Ishikawa (cell line): ENCODE measurements around the gene SELENOI.

Source experiments
- EP300 ChIP-seq: IDR thresholded peaks from 2 replicates; pipeline ENCODE4 v1.6.1; 2012; ENCODE audit warnings: borderline replicate concordance
- FOXM1 ChIP-seq: IDR thresholded peaks from 2 replicates; pipeline ENCODE4 v1.6.1; 2012; ENCODE audit warnings: low read depth, borderline replicate concordance
- TAF1 ChIP-seq: IDR thresholded peaks from 2 replicates; pipeline ENCODE4 v1.6.1; 2012; ENCODE audit warnings: low read depth, mild to moderate bottlenecking
- TF ChIP-seq, protein P1 (sequence below): IDR thresholded peaks from 2 replicates; pipeline ENCODE4 v1.6.1; 2012; ENCODE audit warnings: low read depth, mild to moderate bottlenecking

DNA sequence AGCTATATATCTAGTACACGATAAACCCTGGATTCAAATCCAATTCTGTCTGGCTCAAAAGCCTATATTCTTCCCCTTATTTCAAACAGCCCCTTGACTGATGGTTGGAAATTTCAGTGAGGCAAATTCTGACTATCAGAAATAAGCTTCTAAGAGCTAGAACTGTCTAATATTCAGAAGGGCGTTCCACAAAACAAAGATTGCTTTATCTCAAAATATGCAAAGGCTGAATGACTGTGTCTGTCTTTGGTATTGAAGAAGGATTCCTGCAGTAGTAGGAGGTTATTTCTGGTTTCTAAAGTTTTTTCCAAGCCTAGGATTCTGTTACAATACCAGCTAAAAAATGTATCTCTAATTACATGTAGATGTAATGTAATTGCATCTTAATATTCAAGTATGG lies 86.9 kb downstream of the SELENOI start:
- TF ChIP-seq EP300 (no peak), FOXM1 (no peak), TAF1 (no peak)
- TF ChIP-seq, protein P1, sequence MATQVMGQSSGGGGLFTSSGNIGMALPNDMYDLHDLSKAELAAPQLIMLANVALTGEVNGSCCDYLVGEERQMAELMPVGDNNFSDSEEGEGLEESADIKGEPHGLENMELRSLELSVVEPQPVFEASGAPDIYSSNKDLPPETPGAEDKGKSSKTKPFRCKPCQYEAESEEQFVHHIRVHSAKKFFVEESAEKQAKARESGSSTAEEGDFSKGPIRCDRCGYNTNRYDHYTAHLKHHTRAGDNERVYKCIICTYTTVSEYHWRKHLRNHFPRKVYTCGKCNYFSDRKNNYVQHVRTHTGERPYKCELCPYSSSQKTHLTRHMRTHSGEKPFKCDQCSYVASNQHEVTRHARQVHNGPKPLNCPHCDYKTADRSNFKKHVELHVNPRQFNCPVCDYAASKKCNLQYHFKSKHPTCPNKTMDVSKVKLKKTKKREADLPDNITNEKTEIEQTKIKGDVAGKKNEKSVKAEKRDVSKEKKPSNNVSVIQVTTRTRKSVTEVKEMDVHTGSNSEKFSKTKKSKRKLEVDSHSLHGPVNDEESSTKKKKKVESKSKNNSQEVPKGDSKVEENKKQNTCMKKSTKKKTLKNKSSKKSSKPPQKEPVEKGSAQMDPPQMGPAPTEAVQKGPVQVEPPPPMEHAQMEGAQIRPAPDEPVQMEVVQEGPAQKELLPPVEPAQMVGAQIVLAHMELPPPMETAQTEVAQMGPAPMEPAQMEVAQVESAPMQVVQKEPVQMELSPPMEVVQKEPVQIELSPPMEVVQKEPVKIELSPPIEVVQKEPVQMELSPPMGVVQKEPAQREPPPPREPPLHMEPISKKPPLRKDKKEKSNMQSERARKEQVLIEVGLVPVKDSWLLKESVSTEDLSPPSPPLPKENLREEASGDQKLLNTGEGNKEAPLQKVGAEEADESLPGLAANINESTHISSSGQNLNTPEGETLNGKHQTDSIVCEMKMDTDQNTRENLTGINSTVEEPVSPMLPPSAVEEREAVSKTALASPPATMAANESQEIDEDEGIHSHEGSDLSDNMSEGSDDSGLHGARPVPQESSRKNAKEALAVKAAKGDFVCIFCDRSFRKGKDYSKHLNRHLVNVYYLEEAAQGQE, result no peak
